MM.1S (cell line): ENCODE results near the gene VCL.

Source experiments
- DNase-seq: peaks from one replicate; pipeline ENCODE4 v3.0.0-alpha.2; 2015
- H2AFZ ChIP-seq: fragments of 300-600 bp; sonication (generic); 2 replicates; pipeline ENCODE4 v1.6.0; 2016; ENCODE audit warnings: antibody characterized with exemption, low read length
- H3F3A ChIP-seq: fragments of 300-600 bp; sonication (generic); 2 replicates; pipeline ENCODE4 v1.6.1; 2016; ENCODE audit warnings: mild to moderate bottlenecking, antibody characterized with exemption, low read length, moderate library complexity, mixed read lengths; ENCODE audit not compliant: insufficient read depth
- H3K27ac ChIP-seq: fragments of 300-600 bp; sonication (generic); 2 replicates; pipeline ENCODE4 v1.5.1; 2016; ENCODE audit warnings: mild to moderate bottlenecking, low read length
- H3K27me3 ChIP-seq: fragments of 300-600 bp; sonication (generic); replicated peaks from 2 replicates; pipeline ENCODE4 v1.6.0; 2016; ENCODE audit warnings: low read length; ENCODE audit not compliant: insufficient read depth
- H3K36me3 ChIP-seq: fragments of 300-600 bp; sonication (generic); replicated peaks from 2 replicates; pipeline ENCODE4 v1.6.1; 2016; ENCODE audit warnings: mild to moderate bottlenecking, low read length, mixed read lengths; ENCODE audit not compliant: insufficient read depth
- H3K4me1 ChIP-seq: fragments of 300-600 bp; sonication (generic); 2 replicates; pipeline ENCODE4 v1.6.1; 2016; ENCODE audit warnings: low read length, mixed read lengths
- H3K4me2 ChIP-seq: fragments of 300-600 bp; sonication (generic); 2 replicates; pipeline ENCODE4 v1.6.0; 2016; ENCODE audit warnings: low read depth, low read length
- H3K4me3 ChIP-seq: fragments of 300-600 bp; sonication (generic); 2 replicates; pipeline ENCODE4 v1.5.1; 2016; ENCODE audit warnings: low read length, mixed read lengths
- H3K79me2 ChIP-seq: fragments of 300-600 bp; sonication (generic); 2 replicates; pipeline ENCODE4 v1.6.1; 2016; ENCODE audit warnings: mixed run types, low read length, mixed read lengths
- H3K9ac ChIP-seq: fragments of 300-600 bp; sonication (generic); 2 replicates; pipeline ENCODE4 v1.6.1; 2016; ENCODE audit warnings: low read length, mixed read lengths
- H3K9me2 ChIP-seq: fragments of 300-600 bp; sonication (generic); replicated peaks from 2 replicates; pipeline ENCODE4 v1.6.1; 2016; ENCODE audit warnings: mild to moderate bottlenecking, low read length, mixed read lengths; ENCODE audit not compliant: insufficient read depth
- H3K9me3 ChIP-seq: fragments of 300-600 bp; sonication (generic); replicated peaks from 2 replicates; pipeline ENCODE4 v1.6.1; 2016; ENCODE audit warnings: mild to moderate bottlenecking, low read length, mixed read lengths; ENCODE audit not compliant: insufficient read depth
- H4K20me1 ChIP-seq: fragments of 300-600 bp; sonication (generic); 2 replicates; pipeline ENCODE4 v1.6.1; 2016; ENCODE audit warnings: mild to moderate bottlenecking, low read length, moderate library complexity, mixed read lengths; ENCODE audit not compliant: insufficient read depth
- EZH2 ChIP-seq: fragments of 300-600 bp; sonication (generic); optimal IDR thresholded peaks from 2 replicates; pipeline ENCODE3; 2017; ENCODE audit warnings: low read depth, mild to moderate bottlenecking, antibody characterized with exemption, low read length, mixed read lengths
- EZH2phosphoT487 ChIP-seq: fragments of 300-600 bp; sonication (generic); IDR thresholded peaks from 2 replicates; pipeline ENCODE4 v1.6.1; 2018; ENCODE audit warnings: antibody characterized with exemption, low read length
- TF ChIP-seq, protein P1 (sequence below): fragments of 300-600 bp; sonication (generic); IDR thresholded peaks from 2 replicates; pipeline ENCODE4 v1.5.1; 2016; ENCODE audit warnings: antibody characterized with exemption, low read length, mixed read lengths

The VCL gene

DNA sequence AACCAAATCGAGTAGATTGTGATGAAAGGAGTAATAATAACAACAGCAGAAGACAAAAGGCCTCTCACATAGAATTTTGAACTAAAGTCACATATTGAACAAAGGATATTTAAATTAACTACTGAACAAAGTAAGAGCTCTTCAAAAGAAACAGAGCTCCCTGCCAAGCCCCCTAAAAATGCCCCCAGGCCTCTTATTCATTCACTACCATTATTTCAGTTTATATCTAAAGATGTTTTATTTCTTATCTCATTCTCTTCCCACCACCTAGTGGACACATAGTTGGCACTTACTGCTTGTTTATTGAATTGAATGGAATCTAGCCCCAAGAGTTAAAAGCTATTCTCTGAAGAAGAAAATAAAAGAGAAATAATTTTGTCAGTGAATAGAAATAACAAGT lies 37.4 kb downstream of the VCL start:
- no peak overlapping the region for H3K27ac ChIP-seq
- no peaks in the 10 kb centered on the region for H3K9me2 ChIP-seq
- no peak overlapping the region for H3K4me3 ChIP-seq
- H3K4me1 ChIP-seq = peaks cover 8% of the 10 kb centered on the region; the same call in 1 of the 2 replicates
- H3K9me3 ChIP-seq = no peaks in the 10 kb centered on the region
- no peak for DNase-seq
- H3K4me2 ChIP-seq = no peak overlapping the region
- TF ChIP-seq, protein P1, sequence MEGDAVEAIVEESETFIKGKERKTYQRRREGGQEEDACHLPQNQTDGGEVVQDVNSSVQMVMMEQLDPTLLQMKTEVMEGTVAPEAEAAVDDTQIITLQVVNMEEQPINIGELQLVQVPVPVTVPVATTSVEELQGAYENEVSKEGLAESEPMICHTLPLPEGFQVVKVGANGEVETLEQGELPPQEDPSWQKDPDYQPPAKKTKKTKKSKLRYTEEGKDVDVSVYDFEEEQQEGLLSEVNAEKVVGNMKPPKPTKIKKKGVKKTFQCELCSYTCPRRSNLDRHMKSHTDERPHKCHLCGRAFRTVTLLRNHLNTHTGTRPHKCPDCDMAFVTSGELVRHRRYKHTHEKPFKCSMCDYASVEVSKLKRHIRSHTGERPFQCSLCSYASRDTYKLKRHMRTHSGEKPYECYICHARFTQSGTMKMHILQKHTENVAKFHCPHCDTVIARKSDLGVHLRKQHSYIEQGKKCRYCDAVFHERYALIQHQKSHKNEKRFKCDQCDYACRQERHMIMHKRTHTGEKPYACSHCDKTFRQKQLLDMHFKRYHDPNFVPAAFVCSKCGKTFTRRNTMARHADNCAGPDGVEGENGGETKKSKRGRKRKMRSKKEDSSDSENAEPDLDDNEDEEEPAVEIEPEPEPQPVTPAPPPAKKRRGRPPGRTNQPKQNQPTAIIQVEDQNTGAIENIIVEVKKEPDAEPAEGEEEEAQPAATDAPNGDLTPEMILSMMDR = peak; percentile 13; the same call in 1 of the 2 replicates
- TF ChIP-seq EZH2 (no peak), EZH2phosphoT487 (no peak)
- no peak overlapping the region for H2AFZ ChIP-seq
- no peaks in the 10 kb centered on the region for H3K27me3 ChIP-seq
- H3K79me2 ChIP-seq = no peaks in the 10 kb centered on the region
- no peaks in the 10 kb centered on the region for H3K36me3 ChIP-seq
- H4K20me1 ChIP-seq = no peaks in the 10 kb centered on the region
- no peaks in the 10 kb centered on the region for H3F3A ChIP-seq
- no peak overlapping the region for H3K9ac ChIP-seq

DNA sequence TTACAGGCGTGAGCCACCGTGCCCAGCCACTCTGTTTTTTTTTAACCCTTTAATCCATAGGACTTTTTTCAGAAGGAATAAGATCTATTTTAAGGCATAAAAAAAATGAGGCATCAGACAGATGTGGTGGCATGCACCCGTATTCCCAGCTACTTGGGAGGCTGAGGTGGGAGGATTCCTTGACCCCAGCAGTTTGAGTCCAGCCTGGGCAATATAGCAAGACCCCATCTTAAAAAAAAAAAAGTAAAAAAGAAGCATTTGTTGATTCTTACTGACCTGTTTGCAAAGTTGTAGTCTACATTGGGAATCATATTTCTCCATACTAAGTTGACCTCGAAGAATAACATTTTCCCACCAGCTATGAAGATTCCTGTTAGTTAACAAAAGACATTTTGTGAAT lies 38.6 kb downstream of the VCL start:
- Histone ChIP-seq H3K4me2 (no peak overlapping the region), H4K20me1 (no peaks in the 10 kb centered on the region), H3K36me3 (no peaks in the 10 kb centered on the region), H3K9me2 (no peaks in the 10 kb centered on the region), H3F3A (no peaks in the 10 kb centered on the region), H3K27ac (no peak overlapping the region), H3K9me3 (no peaks in the 10 kb centered on the region), H3K4me3 (no peak overlapping the region), H3K4me1 (peaks cover 8% of the 10 kb centered on the region; the same call in 1 of the 2 replicates), H3K9ac (no peak overlapping the region), H3K79me2 (no peaks in the 10 kb centered on the region), H3K27me3 (no peaks in the 10 kb centered on the region), H2AFZ (no peak overlapping the region)
- DNase-seq = no peak
- TF ChIP-seq EZH2 (no peak), EZH2phosphoT487 (no peak)
- TF ChIP-seq, protein P1 = no peak

DNA sequence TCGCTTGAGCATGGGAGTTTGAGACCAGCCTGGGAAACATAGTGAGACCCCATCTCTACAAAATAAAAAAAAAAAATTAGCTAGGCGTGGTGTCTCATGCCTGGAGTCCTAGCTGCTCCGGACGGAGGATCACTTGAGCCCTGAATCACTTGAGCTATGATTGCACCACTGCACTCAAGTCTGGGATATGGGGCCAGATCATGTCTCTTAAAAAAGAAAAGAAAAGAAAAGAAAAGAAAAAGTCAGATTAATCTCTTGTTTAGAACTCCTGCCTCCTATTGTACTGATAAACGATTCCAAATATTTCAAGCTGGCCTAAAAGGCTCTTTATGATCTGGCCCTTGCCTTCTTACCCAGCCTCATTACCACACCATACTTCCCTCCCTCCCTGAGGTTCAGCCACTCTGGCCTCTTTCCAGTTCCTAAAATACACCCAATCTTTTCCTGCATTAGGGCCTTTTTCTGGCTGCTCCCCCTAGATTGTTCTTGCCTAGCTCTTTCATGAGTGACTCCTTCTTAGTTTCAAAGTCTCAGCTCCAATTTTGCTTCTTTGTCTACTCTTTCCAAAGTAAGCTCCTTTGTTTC lies 41.7 kb downstream of the VCL start:
- no peaks in the 10 kb centered on the region for H3K9me2 ChIP-seq
- no peaks in the 10 kb centered on the region for H3K9me3 ChIP-seq
- H3K36me3 ChIP-seq = no peaks in the 10 kb centered on the region
- no peaks in the 10 kb centered on the region for H3K27me3 ChIP-seq
- H3K4me3 ChIP-seq = no peak overlapping the region
- H3K27ac ChIP-seq = no peak overlapping the region
- H3K4me1 ChIP-seq = peaks cover 2% of the 10 kb centered on the region; the same call in 1 of the 2 replicates
- TF ChIP-seq EZH2 = no peak
- TF ChIP-seq EZH2phosphoT487 = no peak
- TF ChIP-seq, protein P1 = no peak
- no peak overlapping the region for H3K4me2 ChIP-seq
- no peaks in the 10 kb centered on the region for H4K20me1 ChIP-seq
- H3K9ac ChIP-seq = no peak overlapping the region
- no peaks in the 10 kb centered on the region for H3K79me2 ChIP-seq
- H2AFZ ChIP-seq = no peak overlapping the region
- no peaks in the 10 kb centered on the region for H3F3A ChIP-seq
- DNase-seq = no peak
